HG03520 (cell line): ENCODE results near the gene TBR1.
A peak's percentile ranks its signal among the peaks of the same experiment; 100 is the strongest.

Source experiments
- ATAC-seq: cut with Tn5 transposase; IDR thresholded peaks from one replicate; pipeline ENCODE4 v1.9.1; 2021; ENCODE audit warnings: mild to moderate bottlenecking, moderate library complexity; ENCODE audit not compliant: unreplicated experiment

The TBR1 gene

GRCh38 chr2:161415987-161416707 is at the start of gene TBR1:
TBR1 (plus strand) TSS chr2:161416297; CDS start chr2:161416411, 114 bp downstream.
- ATAC-seq, result no peak

- ATAC-seq, result no peak
Measured at GRCh38 chr2:161367675-161368074, 48.4 kb upstream of the TBR1 start.

GRCh38 chr2:161369311-161369710 is 46.8 kb upstream of the TBR1 start:
- no peak for ATAC-seq

- no peak for ATAC-seq
Measured at GRCh38 chr2:161370981-161371380, 45.1 kb upstream of the TBR1 start.

- no peak for ATAC-seq
Measured at GRCh38 chr2:161371869-161372268, 44.2 kb upstream of the TBR1 start.

- ATAC-seq, result no peak
Measured at GRCh38 chr2:161373942-161374341, 42.2 kb upstream of the TBR1 start.

GRCh38 chr2:161374446-161374845 is 41.7 kb upstream of the TBR1 start:
- ATAC-seq, result no peak

GRCh38 chr2:161379740-161380139 is 36.4 kb upstream of the TBR1 start:
- ATAC-seq, result no peak

- ATAC-seq, result no peak
Measured at GRCh38 chr2:161381546-161381945, 34.6 kb upstream of the TBR1 start.

GRCh38 chr2:161382747-161383146 is 33.4 kb upstream of the TBR1 start:
- no peak for ATAC-seq

- peak; percentile 82 for ATAC-seq
Measured at GRCh38 chr2:161384864-161385263, 31.2 kb upstream of the TBR1 start.

- ATAC-seq, result peak; percentile 43
Measured at GRCh38 chr2:161386228-161386824, 29.8 kb upstream of the TBR1 start.

GRCh38 chr2:161388146-161388779 is 27.8 kb upstream of the TBR1 start:
- no peak for ATAC-seq

GRCh38 chr2:161391737-161392506 is 24.2 kb upstream of the TBR1 start:
- ATAC-seq, result no peak

GRCh38 chr2:161400076-161400475 is 16.0 kb upstream of the TBR1 start:
- no peak for ATAC-seq

GRCh38 chr2:161402297-161402696 is 13.8 kb upstream of the TBR1 start:
- ATAC-seq, result no peak

GRCh38 chr2:161406316-161406715 is 9.8 kb upstream of the TBR1 start:
- ATAC-seq, result no peak

- no peak for ATAC-seq
Measured at GRCh38 chr2:161407597-161407996, 8.5 kb upstream of the TBR1 start.

- no peak for ATAC-seq
Measured at GRCh38 chr2:161409308-161409907, 6.7 kb upstream of the TBR1 start.

GRCh38 chr2:161412346-161412745 is 3.8 kb upstream of the TBR1 start:
- ATAC-seq, result no peak
